B cell (primary cell): Measurements from ENCODE around the gene GGA2. TPM values are rescaled to one million over a fixed set of nuclear protein-coding genes. Genes with fewer than 3 reads are reported as not detected.
"Not testable (repeated sequence)": the region's sequence is repeated elsewhere in the genome, so short reads cannot be mapped to it uniquely, and the experiment has no call there.

ENCODE experiments used
- ATAC-seq: fragments of 200-7000 bp; cut with Tn5 transposase; one replicate; pipeline ENCODE4 v1.10.0; 2021; ENCODE audit warnings: low read depth, mild to moderate bottlenecking, moderate number of reproducible peaks, moderate library complexity
- CTCF ChIA-PET: fragments of 350-600 bp; sonication (Branson Sonifier 250); formaldehyde crosslinking; loops from one replicate; lab custom pipeline; 2021; ENCODE audit warnings: antibody characterized with exemption, inconsistent platforms; lab: Charles Lee
- POLR2A ChIA-PET: fragments of 350-600 bp; sonication (Branson Sonifier 250); formaldehyde crosslinking; loops from one replicate; lab custom pipeline; 2021; ENCODE audit warnings: antibody characterized with exemption; lab: Charles Lee
- DNase-seq: peaks from one replicate; pipeline ENCODE4 v3.0.0; 2013
- H2AFZ ChIP-seq: 2 replicates; pipeline ENCODE4 v1.6.1; 2012; ENCODE audit warnings: mild to moderate bottlenecking, low read depth, low read length; ENCODE audit not compliant: insufficient read depth, poor library complexity, severe bottlenecking
- H3K27ac ChIP-seq, 2 donors: 1 replicate in 1 of 2; 2 replicates in 1 of 2; pipeline ENCODE4 v1.5.1; 2012 to 2013; ENCODE audit warnings: low read length in 2 of 2, mild to moderate bottlenecking in 2 of 2, moderate library complexity in 1 of 2
- H3K27me3 ChIP-seq, 4 experiments: fragments of 200-600 bp in 1 of 4; sonication (generic) in 1 of 4; replicated peaks in 1 of 4; 1 replicate in 2 of 4; 2 replicates in 2 of 4; pipeline versions ENCODE4 v1.6.1 to v1.7.0; 2013 to 2016; ENCODE audit warnings: low read length in 3 of 4, mild to moderate bottlenecking in 2 of 4, mixed read lengths in 1 of 4, moderate library complexity in 1 of 4; ENCODE audit not compliant: insufficient read depth in 4 of 4, control insufficient read depth in 3 of 4; ENCODE audit errors: control extremely low read depth in 1 of 4
- H3K36me3 ChIP-seq, 2 experiments: replicated peaks in 1 of 2; 1 replicate in 1 of 2; 2 replicates in 1 of 2; pipeline versions ENCODE4 v1.6.1 to v1.7.1; 2013; ENCODE audit warnings: low read length in 1 of 2; ENCODE audit not compliant: insufficient read depth in 2 of 2, control insufficient read depth in 1 of 2; ENCODE audit errors: control extremely low read depth in 1 of 2, extremely low read depth in 1 of 2
- H3K4me1 ChIP-seq, 2 donors: fragments of 200-600 bp in 1 of 2; sonication (generic) in 1 of 2; 1 replicate in 1 of 2; 2 replicates in 1 of 2; pipeline versions ENCODE4 v1.5.1 to v1.6.1; 2013 to 2017; ENCODE audit warnings: low read length in 2 of 2; ENCODE audit not compliant: control insufficient read depth in 2 of 2, insufficient read depth in 2 of 2
- H3K4me2 ChIP-seq: replicated peaks from 2 replicates; pipeline ENCODE3; 2012; ENCODE audit warnings: mild to moderate bottlenecking, low read depth, low read length; ENCODE audit not compliant: poor library complexity, severe bottlenecking
- H3K4me3 ChIP-seq, 5 experiments: fragments of 200-600 bp in 1 of 5; sonication (generic) in 1 of 5; 1 replicate in 3 of 5; 2 replicates in 2 of 5; pipeline versions ENCODE4 v1.5.1 to v1.7.0; 2011 to 2016; ENCODE audit warnings: low read length in 4 of 5, mild to moderate bottlenecking in 4 of 5, low read depth in 2 of 5, control low read depth in 1 of 5, moderate library complexity in 1 of 5; ENCODE audit not compliant: insufficient read depth in 1 of 5; ENCODE audit errors: control extremely low read depth in 1 of 5, extremely low read depth in 1 of 5
- H3K79me2 ChIP-seq: fragments of 200-600 bp; sonication (generic); one replicate; pipeline ENCODE4 v1.6.0; 2016; ENCODE audit warnings: low read length; ENCODE audit not compliant: control insufficient read depth, insufficient read depth
- H3K9ac ChIP-seq: fragments of 200-600 bp; sonication (generic); 2 replicates; pipeline ENCODE4 v1.6.1; 2017; ENCODE audit warnings: mild to moderate bottlenecking, low read length, moderate library complexity
- H3K9me3 ChIP-seq, 3 donors: one replicate each; pipeline versions ENCODE4 v1.6.1 to v1.7.1; 2013; ENCODE audit warnings: low read length in 2 of 3; ENCODE audit not compliant: control insufficient read depth in 2 of 3, insufficient read depth in 1 of 3; ENCODE audit errors: control extremely low read depth in 1 of 3
- H4K20me1 ChIP-seq: 2 replicates; pipeline ENCODE4 v1.6.0; 2012; ENCODE audit warnings: mild to moderate bottlenecking, low read length; ENCODE audit not compliant: insufficient read depth, control insufficient read depth, poor library complexity, severe bottlenecking
- H3K27ac Mint-ChIP-seq: one replicate; pipeline ENCODE4 v1.8.0; 2021; ENCODE audit warnings: mixed read lengths
- H3K27me3 Mint-ChIP-seq: one replicate; pipeline ENCODE4 v1.8.0; 2021; ENCODE audit warnings: mixed read lengths
- H3K4me1 Mint-ChIP-seq: one replicate; pipeline ENCODE4 v1.8.0; 2021; ENCODE audit warnings: mixed read lengths
- H3K4me3 Mint-ChIP-seq: one replicate; pipeline ENCODE4 v1.8.0; 2021; ENCODE audit warnings: mixed read lengths
- H3K9me3 Mint-ChIP-seq: one replicate; pipeline ENCODE4 v1.8.0; 2022; ENCODE audit warnings: mixed read lengths; ENCODE audit not compliant: insufficient read depth
- CTCF ChIP-seq: fragments of 200-600 bp; IDR thresholded peaks from one replicate; pipeline ENCODE4 v1.8.0; 2022; ENCODE audit warnings: antibody characterized with exemption, mild to moderate bottlenecking
- EZH2 ChIP-seq: IDR thresholded peaks from 2 replicates; pipeline ENCODE4 v1.6.1; 2012; ENCODE audit warnings: borderline replicate concordance, low read depth, mild to moderate bottlenecking, moderate library complexity, low read length; ENCODE audit not compliant: insufficient read depth, poor library complexity, severe bottlenecking
- WGBS: methylation state at CpG from one replicate; pipeline ENCODE4 v1.1.5; 2013; ENCODE audit warnings: missing lambda C conversion rate; ENCODE audit not compliant: insufficient coverage; 5-methylcytosine and 5-hydroxymethylcytosine counted together
- intact Hi-C: fragments of 100-400 bp; cut with micrococcal nuclease; formaldehyde crosslinking; loops from one replicate; pipeline ENCODE4 v1.10.0; 2022
- polyA plus RNA-seq: library from polyadenylated mRNA; depleted of rRNA; stranded (reverse); fragments of >200 nt; gene quantifications from 2 replicates; pipeline ENCODE4 v1.2.3, GENCODE V29; 2012
- total RNA-seq, 2 donors: library from RNA; stranded (reverse); fragments of 120-200 nt in 1 of 2; gene quantifications; 1 replicate in 1 of 2; 2 replicates in 1 of 2; pipeline versions ENCODE4 v1.2.3 to v1.2.4, GENCODE V29; 2013 to 2022

GGA2 gene
- total and polyA plus RNA-seq, 2 donors (not counting 1 experiment from before 2014, with no cell fraction given): 227 to 832 TPM

- H3K9me3 Mint-ChIP-seq, H3K27me3 ChIP-seq, H3K36me3 ChIP-seq, H3K9me3 ChIP-seq, H3K27me3 Mint-ChIP-seq, DNase-seq, ATAC-seq: not testable (repeated sequence)
- peak overlapping the region in 4 of 5 experiments; percentile 75 to 95 (median 91) for H3K4me3 ChIP-seq
- intact Hi-C loops: loop anchor here (1.0 to 2.0 kb wide), 3 partner anchors 7 to 86 kb away; partner anchors contain the start of genes EARS2, NDUFAB1 and UBFD1
- POLR2A ChIA-PET: interaction anchor here (0.8 to 1.9 kb wide), 5 partner anchors 10 to 47 kb away, joined by 3 to 7 read pairs (median 5); partner anchors contain the start of genes EARS2 and UBFD1
- peak overlapping the region; percentile 67 to 91 for H3K27ac ChIP-seq
- peak overlapping the region; percentile 84 for H3K27ac Mint-ChIP-seq
- peaks cover 29% of the 10 kb centered on the region for H4K20me1 ChIP-seq
- H3K79me2 ChIP-seq: peaks cover 56% of the 10 kb centered on the region
- peak overlapping the region; percentile 87 for H3K4me3 Mint-ChIP-seq
- CTCF ChIA-PET: interaction anchor here (1.4 to 3.9 kb wide), 2 partner anchors 10 to 76 kb away, joined by 6 to 19 read pairs; no protein-coding TSS in a partner anchor
- peaks cover 54% of the 10 kb centered on the region for H3K4me1 Mint-ChIP-seq
- 91% methylated on average over 4 of the region's 10 CpGs for WGBS
- peak overlapping the region; percentile 92 for H3K4me2 ChIP-seq
- H3K4me1 ChIP-seq: peaks cover 27 to 48% of the 10 kb centered on the region in 2 donors
- peak overlapping the region; percentile 86 for H3K9ac ChIP-seq
- H2AFZ ChIP-seq: peak overlapping the region; percentile 86
These were observed 599 bp upstream of the GGA2 start for GRCh38 chr16:23510915-23511270.

GRCh38 chr16:23509782-23510163 is 521 bp downstream of the GGA2 start:
- POLR2A ChIA-PET: interaction anchor here (0.7 to 4.9 kb wide), 6 partner anchors 8 to 48 kb away, joined by 3 to 39 read pairs (median 5); partner anchors contain the start of genes EARS2 and UBFD1
- DNase-seq (peak; percentile 58), ATAC-seq (peak; percentile 2)
- H3K27ac ChIP-seq: peak overlapping the region; percentile 86 to 91
- H3K4me3 ChIP-seq: peak overlapping the region; percentile 75 to 95 (median 91)
- H2AFZ ChIP-seq: peak overlapping the region; percentile 86
- H3K79me2 ChIP-seq: peaks cover 67% of the 10 kb centered on the region
- H3K27ac Mint-ChIP-seq: peak overlapping the region; percentile 90
- H4K20me1 ChIP-seq: peaks cover 41% of the 10 kb centered on the region
- TF ChIP-seq CTCF: no peak
- TF ChIP-seq EZH2: no peak
- H3K4me1 Mint-ChIP-seq: peaks cover 57% of the 10 kb centered on the region
- intact Hi-C loops: loop anchor here (1.0 to 2.0 kb wide), 3 partner anchors 9 to 87 kb away; partner anchors contain the start of genes EARS2, NDUFAB1 and UBFD1
- H3K4me3 Mint-ChIP-seq: peak overlapping the region; percentile 94
- CTCF ChIA-PET: interaction anchor here (1.2 to 3.9 kb wide), 4 partner anchors 12 to 75 kb away, joined by 3 to 19 read pairs (median 10); partner anchors contain the start of genes EARS2 and UBFD1
- peaks cover 35 to 54% of the 10 kb centered on the region in 2 donors for H3K4me1 ChIP-seq
- H3K4me2 ChIP-seq: peak overlapping the region; percentile 92
- WGBS: 0% methylated on average over 13 of the region's 17 CpGs
- no peaks in the 10 kb centered on the region for H3K9me3 ChIP-seq
- peak overlapping the region; percentile 86 for H3K9ac ChIP-seq
- no peaks in the 10 kb centered on the region for H3K27me3 ChIP-seq
- H3K9me3 Mint-ChIP-seq: no peaks in the 10 kb centered on the region
- H3K36me3 ChIP-seq: peaks cover 0 to 8% of the 10 kb centered on the region in 2 experiments
- no peaks in the 10 kb centered on the region for H3K27me3 Mint-ChIP-seq
